Stimulated activated CD8-positive, alpha-beta memory T cell treated with anti-CD3 and anti-CD28 coated beads, Interleukin-12 subunit alpha, Interleukin-12 subunit beta, amount 100 ng/mL, for 24 hours (primary cell): Measurements from ENCODE around the gene AIMP1.
"Not testable (repeated sequence)": the region's sequence is repeated elsewhere in the genome, so short reads cannot be mapped to it uniquely, and the experiment has no call there.

Source experiments
- DNase-seq: peaks from one replicate; pipeline ENCODE4 v3.0.0-alpha.2; 2020; ENCODE audit errors: extremely low read depth

AIMP1 gene

GRCh38 chr4:106351016-106351415, 34.7 kb downstream of the AIMP1 start:
- DNase-seq, result no peak

GRCh38 chr4:106353786-106354185, 37.4 kb downstream of the AIMP1 start:
- no peak for DNase-seq

- no peak for DNase-seq
These were observed 38.8 kb downstream of the AIMP1 start for GRCh38 chr4:106355193-106355592.

GRCh38 chr4:106358899-106359298, 42.5 kb downstream of the AIMP1 start:
- no peak for DNase-seq

GRCh38 chr4:106362086-106362825, 45.9 kb downstream of the AIMP1 start:
- DNase-seq, result no peak

- no peak for DNase-seq
These were observed 47.9 kb downstream of the AIMP1 start for GRCh38 chr4:106364282-106364681.

- no peak for DNase-seq
These were observed 49.3 kb downstream of the AIMP1 start for GRCh38 chr4:106365613-106366012.

GRCh38 chr4:106366026-106366425, 49.7 kb downstream of the AIMP1 start:
- no peak for DNase-seq

GRCh38 chr4:106367072-106367471, 50.7 kb downstream of the AIMP1 start:
- DNase-seq, result no peak

GRCh38 chr4:106368678-106369077, 52.3 kb downstream of the AIMP1 start, which contains the start of gene GIMD1:
Gene GIMD1, minus strand, starts transcription at chr4:106368778. Its CDS starts 1,343 bp downstream, at chr4:106367435.
- DNase-seq, result no peak

- no peak for DNase-seq
These were observed 53.2 kb downstream of the AIMP1 start for GRCh38 chr4:106369456-106370060.

GRCh38 chr4:106370214-106370613, 53.9 kb downstream of the AIMP1 start:
- no peak for DNase-seq

GRCh38 chr4:106371161-106371560, 54.8 kb downstream of the AIMP1 start:
- no peak for DNase-seq

GRCh38 chr4:106373026-106373425, 56.7 kb downstream of the AIMP1 start:
- no peak for DNase-seq

- no peak for DNase-seq
These were observed 63.8 kb downstream of the AIMP1 start for GRCh38 chr4:106380179-106380578.

- no peak for DNase-seq
These were observed 68.5 kb downstream of the AIMP1 start for GRCh38 chr4:106384878-106385277.

- DNase-seq, result no peak
These were observed 69.6 kb downstream of the AIMP1 start for GRCh38 chr4:106385853-106386393.

- DNase-seq, result no peak
These were observed 79.2 kb downstream of the AIMP1 start for GRCh38 chr4:106395582-106395981.

- DNase-seq, result not testable (repeated sequence)
These were observed 82.5 kb downstream of the AIMP1 start for GRCh38 chr4:106398898-106399297.
